ENCODE data around the gene ELFN1. TPM values are rescaled to one million over a fixed set of nuclear protein-coding genes. Genes with fewer than 3 reads are reported as not detected.

ELFN1 gene
- total RNA-seq, 1 donor: 12.7 TPM

- no peak for DNase-seq (ENCODE audit: insufficient read length, low spot score, missing footprints)
- Histone ChIP-seq H3K79me2 (ENCODE audit: insufficient read depth, low read length) (no peaks in the 10 kb centered on the region), H4K20me1 (ENCODE audit: insufficient read depth, low read length) (no peaks in the 10 kb centered on the region), H2AFZ (ENCODE audit: low read length) (no peak overlapping the region), H3K4me1 (ENCODE audit: insufficient read depth, low read length) (peaks cover 2% of the 10 kb centered on the region), H3K4me3 (ENCODE audit: insufficient read depth, low read length) (no peak overlapping the region), H3K36me3 (ENCODE audit: insufficient read depth, low read length) (no peaks in the 10 kb centered on the region), H3K9me3 (ENCODE audit: low read depth, low read length) (no peaks in the 10 kb centered on the region), H3K27me3 (ENCODE audit: insufficient read depth, low read length) (peaks cover 5% of the 10 kb centered on the region), H3K27ac (ENCODE audit: low read depth, low read length) (no peak overlapping the region), H3K4me2 (ENCODE audit: insufficient read depth, low read length) (no peak overlapping the region)
- no peak for TF ChIP-seq CTCF (IDR thresholded peaks at IDR 0.05; ENCODE audit: extremely low read depth, low read depth, low read length)
Observed at GRCh38 chr7:1721047-1721690, 51.1 kb downstream of the ELFN1 start.

GRCh38 chr7:1723254-1723653, 53.2 kb downstream of the ELFN1 start:
- no peaks in the 10 kb centered on the region for H3K4me1 ChIP-seq (ENCODE audit: insufficient read depth, low read length)
- H3K4me3 ChIP-seq (ENCODE audit: insufficient read depth, low read length): no peak overlapping the region
- peaks cover 5% of the 10 kb centered on the region for H3K27me3 ChIP-seq (ENCODE audit: insufficient read depth, low read length)
- DNase-seq (ENCODE audit: insufficient read length, low spot score, missing footprints): peak; percentile 86
- H3K36me3 ChIP-seq (ENCODE audit: insufficient read depth, low read length): no peaks in the 10 kb centered on the region
- H3K79me2 ChIP-seq (ENCODE audit: insufficient read depth, low read length): no peaks in the 10 kb centered on the region
- no peak for TF ChIP-seq CTCF (IDR thresholded peaks at IDR 0.05; ENCODE audit: extremely low read depth, low read depth, low read length)
- no peaks in the 10 kb centered on the region for H4K20me1 ChIP-seq (ENCODE audit: insufficient read depth, low read length)
- H3K27ac ChIP-seq (ENCODE audit: low read depth, low read length): no peak overlapping the region
- no peak overlapping the region for H2AFZ ChIP-seq (ENCODE audit: low read length)
- no peak overlapping the region for H3K4me2 ChIP-seq (ENCODE audit: insufficient read depth, low read length)
- no peaks in the 10 kb centered on the region for H3K9me3 ChIP-seq (ENCODE audit: low read depth, low read length)

GRCh38 chr7:1724118-1724910, 54.2 kb downstream of the ELFN1 start:
- no peak overlapping the region for H3K27ac ChIP-seq (ENCODE audit: low read depth, low read length)
- DNase-seq (ENCODE audit: insufficient read length, low spot score, missing footprints): no peak
- no peak overlapping the region for H2AFZ ChIP-seq (ENCODE audit: low read length)
- no peaks in the 10 kb centered on the region for H3K36me3 ChIP-seq (ENCODE audit: insufficient read depth, low read length)
- peaks cover 4% of the 10 kb centered on the region for H3K9me3 ChIP-seq (ENCODE audit: low read depth, low read length)
- no peak overlapping the region for H3K4me3 ChIP-seq (ENCODE audit: insufficient read depth, low read length)
- no peaks in the 10 kb centered on the region for H4K20me1 ChIP-seq (ENCODE audit: insufficient read depth, low read length)
- H3K4me1 ChIP-seq (ENCODE audit: insufficient read depth, low read length): no peaks in the 10 kb centered on the region
- H3K79me2 ChIP-seq (ENCODE audit: insufficient read depth, low read length): no peaks in the 10 kb centered on the region
- TF ChIP-seq CTCF (IDR thresholded peaks at IDR 0.05; ENCODE audit: extremely low read depth, low read depth, low read length): no peak
- peaks cover 5% of the 10 kb centered on the region for H3K27me3 ChIP-seq (ENCODE audit: insufficient read depth, low read length)
- H3K4me2 ChIP-seq (ENCODE audit: insufficient read depth, low read length): no peak overlapping the region

- no peak overlapping the region for H2AFZ ChIP-seq (ENCODE audit: low read length)
Observed at GRCh38 chr7:1725199-1725690, 55.2 kb downstream of the ELFN1 start.

More at GRCh38 chr7:1725199-1725690, 55.2 kb downstream of the ELFN1 start:
- Histone ChIP-seq H3K27me3 (ENCODE audit: insufficient read depth, low read length) (peaks cover 5% of the 10 kb centered on the region), H3K9me3 (ENCODE audit: low read depth, low read length) (peaks cover 5% of the 10 kb centered on the region), H4K20me1 (ENCODE audit: insufficient read depth, low read length) (no peaks in the 10 kb centered on the region), H3K4me3 (ENCODE audit: insufficient read depth, low read length) (no peak overlapping the region), H3K4me1 (ENCODE audit: insufficient read depth, low read length) (no peaks in the 10 kb centered on the region), H3K27ac (ENCODE audit: low read depth, low read length) (no peak overlapping the region), H3K79me2 (ENCODE audit: insufficient read depth, low read length) (no peaks in the 10 kb centered on the region), H3K4me2 (ENCODE audit: insufficient read depth, low read length) (no peak overlapping the region), H3K36me3 (ENCODE audit: insufficient read depth, low read length) (no peaks in the 10 kb centered on the region)
- TF ChIP-seq CTCF (IDR thresholded peaks at IDR 0.05; ENCODE audit: extremely low read depth, low read depth, low read length): no peak
- DNase-seq (ENCODE audit: insufficient read length, low spot score, missing footprints): peak; percentile 79

All from osteoblast (primary cell).